K562 (cell line): Measurements from ENCODE around the gene MUC7. TPM values are rescaled to one million over a fixed set of nuclear protein-coding genes. Genes with fewer than 3 reads are reported as not detected.
"Not testable (repeated sequence)": the region's sequence is repeated elsewhere in the genome, so short reads cannot be mapped to it uniquely, and the experiment has no call there.

ENCODE experiments used
- ATAC-seq: fragments of 200-7000 bp; cut with Tn5 transposase; 3 replicates; pipeline ENCODE4 v1.9.1; 2020; ENCODE audit warnings: moderate library complexity
- BruUV-seq: library from RNA; stranded (reverse); fragments of 400-500 nt; replicated peaks from 2 replicates; lab custom pipeline; 2021; lab: Mats Ljungman, UMichigan
- CTCF ChIA-PET: fragments of 300-600 bp; formaldehyde crosslinking; extraction: SDS; loops from one replicate; lab custom pipeline; 2021; ENCODE audit warnings: low intra/inter-chr PET ratio; lab: Yijun Ruan, JAX
- POLR2A ChIA-PET: fragments of 300-600, 350-650 bp; sonication (Branson Sonifier 250); formaldehyde crosslinking; extraction: SDS; loops from one replicate; lab custom pipeline; 2021; ENCODE audit warnings: antibody characterized with exemption, inconsistent platforms; lab: Yijun Ruan, JAX
- DNase-seq, 4 experiments: peaks; one replicate each; pipeline versions ENCODE4 v3.0.0 to v3.0.0-alpha.2; 2011 to 2018; ENCODE audit warnings: low spot score in 3 of 4, mixed read lengths in 3 of 4; ENCODE audit errors: extremely low read depth in 1 of 4
- FAIRE-seq: peaks from 2 replicates; lab custom pipeline; 2011; peaks lifted over from hg19 to GRCh38; lab: Jason Lieb, UNC
- H2AFZ ChIP-seq: 2 replicates; pipeline ENCODE4 v1.6.0; 2011; ENCODE audit warnings: low read depth, low read length, control low read depth, inconsistent platforms
- H3K27ac ChIP-seq: fragments of 200-600 bp; 3 replicates; pipeline ENCODE4 v1.8.0; 2011; ENCODE audit warnings: low read depth, mild to moderate bottlenecking, control low read depth, inconsistent platforms, low read length, moderate library complexity, mixed read lengths; ENCODE audit errors: extremely low read depth
- H3K27me3 ChIP-seq, 2 experiments: fragments of 300-600 bp in 1 of 2; 2 replicates in 1 of 2; 3 replicates in 1 of 2; pipeline versions ENCODE4 v1.6.0 to v1.8.0; 2011; ENCODE audit warnings: inconsistent platforms in 2 of 2, low read length in 2 of 2, mild to moderate bottlenecking in 1 of 2, mixed read lengths in 1 of 2, moderate library complexity in 1 of 2; ENCODE audit not compliant: control insufficient read depth in 2 of 2, insufficient read depth in 2 of 2
- H3K36me3 ChIP-seq: fragments of 300-600 bp; 3 replicates; pipeline ENCODE4 v1.8.0; 2011; ENCODE audit warnings: mild to moderate bottlenecking, low read length, inconsistent platforms; ENCODE audit not compliant: control insufficient read depth, insufficient read depth
- H3K4me1 ChIP-seq, 2 experiments: fragments of 200-600 bp in 1 of 2; replicated peaks in 1 of 2; 2 replicates in 1 of 2; 3 replicates in 1 of 2; pipeline versions ENCODE4 v1.5.1 to v1.8.0; 2011; ENCODE audit warnings: inconsistent platforms in 2 of 2, low read length in 2 of 2, mild to moderate bottlenecking in 1 of 2, mixed read lengths in 1 of 2, moderate library complexity in 1 of 2; ENCODE audit not compliant: control insufficient read depth in 2 of 2, insufficient read depth in 2 of 2
- H3K4me2 ChIP-seq: 2 replicates; pipeline ENCODE4 v1.6.1; 2011; ENCODE audit warnings: low read length, control low read depth, inconsistent platforms, mixed read lengths; ENCODE audit not compliant: insufficient read depth
- H3K4me3 ChIP-seq: fragments of 200-600 bp; sonication (generic), shearing (Covaris generic); 2 replicates; pipeline ENCODE4 v1.5.1; 2016; ENCODE audit warnings: control low read depth, inconsistent platforms
- H3K79me2 ChIP-seq: fragments of 200-600 bp; 3 replicates; pipeline ENCODE4 v1.8.0; 2011; ENCODE audit warnings: low read length, inconsistent platforms; ENCODE audit not compliant: control insufficient read depth, insufficient read depth
- H3K9ac ChIP-seq, 2 experiments: 2 replicates each; pipeline versions ENCODE4 v1.6.0 to v1.6.1; 2011; ENCODE audit warnings: low read depth in 2 of 2, low read length in 2 of 2, control low read depth in 1 of 2, inconsistent platforms in 1 of 2, mild to moderate bottlenecking in 1 of 2, mixed read lengths in 1 of 2; ENCODE audit not compliant: insufficient read depth in 1 of 2
- H3K9me1 ChIP-seq: one replicate; pipeline ENCODE4 v1.6.0; 2011; ENCODE audit warnings: inconsistent platforms, mild to moderate bottlenecking, low read length, moderate library complexity; ENCODE audit not compliant: control insufficient read depth, insufficient read depth
- H3K9me3 ChIP-seq: replicated peaks from 2 replicates; pipeline ENCODE4 v1.5.1; 2011; ENCODE audit warnings: low read depth, low read length, inconsistent platforms; ENCODE audit not compliant: control insufficient read depth, insufficient read depth
- H4K20me1 ChIP-seq: replicated peaks from 2 replicates; pipeline ENCODE4 v1.6.1; 2011; ENCODE audit warnings: low read length, inconsistent platforms, mixed read lengths; ENCODE audit not compliant: control insufficient read depth, insufficient read depth
- EHMT2 ChIP-seq: fragments of 450-650 bp; IDR thresholded peaks from 2 replicates; pipeline ENCODE4 v1.6.1; 2018; ENCODE audit warnings: antibody characterized with exemption
- MIER1 ChIP-seq: fragments of 450-650 bp; IDR thresholded peaks from 2 replicates; pipeline ENCODE4 v1.6.1; 2016; ENCODE audit warnings: antibody characterized with exemption, mild to moderate bottlenecking, low read depth
- WGBS: fragments of 100-300 bp; shearing (Covaris generic); methylation state at CpG from one replicate; pipeline ENCODE4 v1.1.6; 2016; ENCODE audit warnings: low coverage, mixed read lengths; ENCODE audit not compliant: insufficient coverage; ENCODE audit errors: missing lambda C conversion rate; 5-methylcytosine and 5-hydroxymethylcytosine counted together
- in situ Hi-C: fragments of 300-500 bp; cut with MboI; formaldehyde crosslinking; loops from 4 replicates; pipeline ENCODE4 v1.15.0; 2018; ENCODE audit warnings: inconsistent platforms, mixed read lengths
- intact Hi-C: fragments of 100-400 bp; cut with micrococcal nuclease; formaldehyde crosslinking; loops from 2 replicates; pipeline ENCODE4 v1.14.2; 2022
- polyA plus RNA-seq, 8 experiments: library from polyadenylated mRNA; depleted of rRNA in 4 of 8; stranded (reverse) in 5 of 8; unstranded in 3 of 8; fragments of >200 nt; fragmentation: Nextera tagmentation in 2 of 8; fragmentation: Illumina TruSeq in 1 of 8; extraction: Ambion mirVana in 2 of 8; extraction: Trizol in 1 of 8; gene quantifications; 2 replicates each; pipeline versions ENCODE4 v1.2.1 to v1.2.3, GENCODE V29; 2011 to 2014; ENCODE audit warnings: inconsistent platforms in 1 of 8, missing spikeins in 1 of 8
- total RNA-seq, 7 experiments: library from RNA; depleted of rRNA in 6 of 7; stranded (reverse); fragments of >200 nt in 6 of 7; fragmentation: Illumina TruSeq in 2 of 7; extraction: Trizol in 2 of 7; gene quantifications; 2 replicates each; pipeline versions ENCODE4 v1.2.1 to v1.2.3, GENCODE V29; 2011 to 2021; ENCODE audit warnings: low replicate concordance in 1 of 7
- TF ChIP-seq, protein P1 (sequence below), 2 experiments: fragments of 450-650 bp; formaldehyde crosslinking in 1 of 2; IDR thresholded peaks; 2 replicates each; pipeline versions ENCODE4 v1.4.0 to v1.6.1; 2014 to 2020; ENCODE audit warnings: mild to moderate bottlenecking in 2 of 2, borderline replicate concordance in 1 of 2, low read depth in 1 of 2

The MUC7 gene
- total and polyA plus RNA-seq, 9 of the 15 experiments (the other 6 are each of a cell fraction or from before 2014, with no cell fraction given), result not detected

DNA sequence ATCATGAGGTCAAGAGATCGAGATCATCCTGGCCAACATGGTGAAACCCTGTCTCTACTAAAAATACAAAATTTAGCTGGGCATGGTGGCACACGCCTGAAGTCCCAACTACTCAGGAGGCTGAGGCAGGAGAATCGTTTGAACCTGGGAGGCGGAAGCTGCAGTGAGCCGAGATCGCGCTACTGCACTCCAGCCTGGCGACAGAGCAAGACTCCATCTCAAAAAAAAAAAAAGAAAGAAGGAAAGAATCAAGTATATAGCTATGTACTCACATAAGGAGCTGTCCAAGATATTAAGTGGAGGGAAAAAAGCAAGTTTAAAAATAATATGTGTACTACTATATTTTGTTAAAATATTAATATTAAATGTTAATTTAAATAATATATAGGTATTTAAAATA lies 29.8 kb downstream of the MUC7 start:
- H3K4me2 ChIP-seq, H4K20me1 ChIP-seq, DNase-seq, H3K4me1 ChIP-seq, H3K9ac ChIP-seq, H3K4me3 ChIP-seq, BruUV-seq, H3K36me3 ChIP-seq, ATAC-seq, H3K9me1 ChIP-seq, FAIRE-seq, H3K79me2 ChIP-seq, H3K27me3 ChIP-seq, H3K27ac ChIP-seq, H2AFZ ChIP-seq: not testable (repeated sequence)
- 0% methylated on average over 6 of the region's 8 CpGs for WGBS
- POLR2A ChIA-PET, result interaction anchor here (0.8 kb wide), 1 partner anchor 70 kb away, joined by 4 read pairs; no protein-coding TSS in a partner anchor
- in situ Hi-C loops, result loop anchor here (25.0 kb wide), 1 partner anchor 815 kb away; no protein-coding TSS in a partner anchor
- TF ChIP-seq MIER1 (peak; percentile 66; the same call in 1 of the 2 replicates), EHMT2 (peak; percentile 83)
- TF ChIP-seq, protein P1, sequence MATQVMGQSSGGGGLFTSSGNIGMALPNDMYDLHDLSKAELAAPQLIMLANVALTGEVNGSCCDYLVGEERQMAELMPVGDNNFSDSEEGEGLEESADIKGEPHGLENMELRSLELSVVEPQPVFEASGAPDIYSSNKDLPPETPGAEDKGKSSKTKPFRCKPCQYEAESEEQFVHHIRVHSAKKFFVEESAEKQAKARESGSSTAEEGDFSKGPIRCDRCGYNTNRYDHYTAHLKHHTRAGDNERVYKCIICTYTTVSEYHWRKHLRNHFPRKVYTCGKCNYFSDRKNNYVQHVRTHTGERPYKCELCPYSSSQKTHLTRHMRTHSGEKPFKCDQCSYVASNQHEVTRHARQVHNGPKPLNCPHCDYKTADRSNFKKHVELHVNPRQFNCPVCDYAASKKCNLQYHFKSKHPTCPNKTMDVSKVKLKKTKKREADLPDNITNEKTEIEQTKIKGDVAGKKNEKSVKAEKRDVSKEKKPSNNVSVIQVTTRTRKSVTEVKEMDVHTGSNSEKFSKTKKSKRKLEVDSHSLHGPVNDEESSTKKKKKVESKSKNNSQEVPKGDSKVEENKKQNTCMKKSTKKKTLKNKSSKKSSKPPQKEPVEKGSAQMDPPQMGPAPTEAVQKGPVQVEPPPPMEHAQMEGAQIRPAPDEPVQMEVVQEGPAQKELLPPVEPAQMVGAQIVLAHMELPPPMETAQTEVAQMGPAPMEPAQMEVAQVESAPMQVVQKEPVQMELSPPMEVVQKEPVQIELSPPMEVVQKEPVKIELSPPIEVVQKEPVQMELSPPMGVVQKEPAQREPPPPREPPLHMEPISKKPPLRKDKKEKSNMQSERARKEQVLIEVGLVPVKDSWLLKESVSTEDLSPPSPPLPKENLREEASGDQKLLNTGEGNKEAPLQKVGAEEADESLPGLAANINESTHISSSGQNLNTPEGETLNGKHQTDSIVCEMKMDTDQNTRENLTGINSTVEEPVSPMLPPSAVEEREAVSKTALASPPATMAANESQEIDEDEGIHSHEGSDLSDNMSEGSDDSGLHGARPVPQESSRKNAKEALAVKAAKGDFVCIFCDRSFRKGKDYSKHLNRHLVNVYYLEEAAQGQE (IDR thresholded peaks at IDR 0.05; ENCODE audit: borderline replicate concordance), result peak; percentile 78
- TF ChIP-seq, protein P1 (CRISPR knock-in tag; IDR thresholded peaks at IDR 0.05; ENCODE audit: low read depth), result not testable (repeated sequence)
- TF ChIP-seq, all 486 proteins: peak for 3; not testable (repeated sequence) for 483
- intact Hi-C loops, result loop anchor here (10.0 kb wide), 1 partner anchor 1187 kb away; no protein-coding TSS in a partner anchor
- H3K9me3 ChIP-seq, CTCF ChIA-PET: not testable (repeated sequence)
